Inflammatory macrophage treated with lipopolysaccharide for 4 hours (primary cell): Measurements from ENCODE around the gene MPP4.
A peak's percentile ranks its signal among the peaks of the same experiment; 100 is the strongest.

Source experiments
- DNase-seq: peaks from one replicate; pipeline ENCODE4 v3.0.0-alpha.2; 2020

Gene MPP4

GRCh38 chr2:201622306-201622970 is 76.0 kb downstream of the MPP4 start:
- DNase-seq, result no peak

- no peak for DNase-seq
Observed at GRCh38 chr2:201621293-201621999, 77.0 kb downstream of the MPP4 start.

- peak; percentile 33 for DNase-seq
Observed at GRCh38 chr2:201618744-201619662, 79.4 kb downstream of the MPP4 start.

- DNase-seq, result no peak
Observed at GRCh38 chr2:201608021-201608420, 90.4 kb downstream of the MPP4 start.

GRCh38 chr2:201607568-201607967 is 90.9 kb downstream of the MPP4 start:
- DNase-seq, result no peak

GRCh38 chr2:201600906-201601305 is 97.5 kb downstream of the MPP4 start:
- no peak for DNase-seq

- no peak for DNase-seq
Observed at GRCh38 chr2:201597397-201597796, 101.0 kb downstream of the MPP4 start.
